HG03521 (cell line): ENCODE results near the gene STARD7.
"Not testable (repeated sequence)": the region's sequence is repeated elsewhere in the genome, so short reads cannot be mapped to it uniquely, and the experiment has no call there.

ENCODE experiments used
- ATAC-seq: cut with Tn5 transposase; IDR thresholded peaks from one replicate; pipeline ENCODE4 v1.9.1; 2021; ENCODE audit warnings: mild to moderate bottlenecking, moderate library complexity; ENCODE audit not compliant: unreplicated experiment

The STARD7 gene

DNA sequence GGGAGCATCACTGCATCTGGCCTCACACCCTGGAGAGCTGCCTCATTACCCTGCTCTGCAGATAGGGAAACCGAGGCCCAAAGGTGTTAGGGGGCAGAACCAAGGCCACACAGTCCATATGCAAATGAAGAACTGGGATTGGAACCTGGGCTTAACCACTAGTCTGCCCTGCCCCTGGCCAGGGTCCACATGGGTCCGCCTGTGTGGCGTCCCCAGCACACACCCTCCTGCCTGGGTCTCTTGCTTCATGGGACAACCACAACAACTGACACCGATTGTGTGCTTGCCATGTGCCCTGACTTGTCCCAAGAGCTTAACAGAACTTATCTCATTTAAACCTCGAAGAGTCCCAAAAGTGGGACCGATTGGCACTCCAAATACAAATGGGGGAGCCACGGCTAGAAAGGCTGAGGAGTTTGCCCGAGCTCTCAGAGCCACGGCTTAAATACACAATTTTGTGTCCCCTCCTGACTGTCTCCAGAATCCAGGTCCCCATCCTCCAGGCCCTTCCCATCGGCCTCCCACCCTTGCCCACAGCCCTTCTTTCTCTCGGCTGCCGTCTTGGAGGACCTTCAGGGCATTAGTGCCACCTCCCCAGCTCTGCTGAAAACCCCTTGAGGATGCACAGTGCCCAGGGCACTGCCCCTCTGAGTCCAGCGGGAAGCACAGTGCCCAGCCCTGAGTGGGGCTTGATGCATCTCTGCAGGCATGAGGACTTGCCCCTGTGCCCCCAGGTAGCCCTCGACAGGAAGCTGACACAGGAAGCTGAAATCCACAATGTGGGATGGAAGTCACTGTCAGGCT lies 57.6 kb downstream of the STARD7 start:
- no peak for ATAC-seq

- no peak for ATAC-seq
Observed at GRCh38 chr2:96150007-96150640, 58.5 kb downstream of the STARD7 start.

DNA sequence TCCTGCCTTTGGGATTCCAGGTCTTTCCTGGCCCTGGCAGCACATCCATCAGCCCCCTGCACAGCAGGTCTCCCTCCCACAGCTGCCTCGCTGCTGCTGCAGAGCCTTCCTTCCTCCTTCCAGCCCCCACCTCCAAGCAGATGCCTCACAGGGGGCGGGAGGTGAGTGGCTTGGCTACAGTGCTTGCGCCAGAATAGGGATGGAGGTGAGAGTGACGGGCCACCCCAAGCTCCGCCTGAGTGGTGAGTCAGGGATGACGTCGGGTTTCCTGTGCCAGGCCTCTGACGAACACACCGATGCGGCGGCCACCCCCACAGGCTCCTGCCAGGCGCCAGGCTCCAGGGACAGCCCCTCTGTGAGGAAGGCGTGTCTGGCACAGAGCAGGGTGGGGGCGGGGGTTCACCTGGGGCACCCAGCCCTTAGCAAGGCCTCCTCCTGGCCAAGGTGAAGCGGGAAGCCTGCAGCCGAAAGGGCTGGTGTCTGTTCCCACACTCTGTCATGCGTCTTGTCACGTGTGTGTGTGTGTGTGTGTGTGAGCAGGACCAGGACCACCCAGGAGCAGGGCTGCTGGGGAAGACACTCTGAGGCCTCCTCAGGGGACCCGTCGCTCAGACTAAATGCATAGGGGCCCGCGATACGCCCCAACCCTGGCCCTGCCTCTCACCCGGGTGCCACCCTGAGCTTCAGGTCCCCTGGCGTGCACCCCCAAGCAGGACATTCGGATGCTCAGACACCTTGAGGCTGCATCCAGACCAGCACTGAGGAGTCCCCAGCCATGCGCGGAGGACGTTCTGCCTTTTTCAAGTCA lies 60.0 kb downstream of the STARD7 start:
- ATAC-seq = peak; percentile 27

DNA sequence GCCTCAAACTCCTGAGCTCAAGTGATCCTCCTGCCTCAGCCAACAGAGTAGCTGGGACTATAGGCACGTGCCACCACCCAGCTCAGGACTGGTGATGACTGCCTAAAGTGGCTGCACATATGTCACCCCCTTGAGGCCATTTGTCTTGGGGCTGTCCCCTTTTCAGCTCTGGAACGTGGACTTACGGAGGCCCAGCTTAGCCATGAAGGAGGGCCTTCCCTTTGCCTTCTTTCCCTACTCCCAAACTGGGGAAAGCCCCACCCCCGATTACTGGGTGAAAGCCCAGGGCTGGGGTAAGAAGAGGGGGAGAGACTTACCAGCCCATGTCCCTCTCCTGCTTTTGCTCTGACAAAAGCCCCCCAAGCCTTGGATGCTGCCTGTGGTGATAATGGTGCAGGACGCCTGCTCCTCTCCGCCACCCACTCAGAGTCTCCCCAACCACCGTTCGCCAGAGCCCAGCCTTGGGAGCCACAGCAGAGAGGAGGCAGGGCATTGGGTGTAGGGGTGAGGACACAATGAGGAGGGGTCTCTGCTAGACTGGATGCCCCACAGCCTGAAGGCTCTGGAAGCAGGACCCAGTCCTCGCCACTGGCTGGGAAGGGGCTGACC lies 60.9 kb downstream of the STARD7 start:
- ATAC-seq = no peak

GRCh38 chr2:96146881-96147592 lies 61.6 kb downstream of the STARD7 start:
- no peak for ATAC-seq

DNA sequence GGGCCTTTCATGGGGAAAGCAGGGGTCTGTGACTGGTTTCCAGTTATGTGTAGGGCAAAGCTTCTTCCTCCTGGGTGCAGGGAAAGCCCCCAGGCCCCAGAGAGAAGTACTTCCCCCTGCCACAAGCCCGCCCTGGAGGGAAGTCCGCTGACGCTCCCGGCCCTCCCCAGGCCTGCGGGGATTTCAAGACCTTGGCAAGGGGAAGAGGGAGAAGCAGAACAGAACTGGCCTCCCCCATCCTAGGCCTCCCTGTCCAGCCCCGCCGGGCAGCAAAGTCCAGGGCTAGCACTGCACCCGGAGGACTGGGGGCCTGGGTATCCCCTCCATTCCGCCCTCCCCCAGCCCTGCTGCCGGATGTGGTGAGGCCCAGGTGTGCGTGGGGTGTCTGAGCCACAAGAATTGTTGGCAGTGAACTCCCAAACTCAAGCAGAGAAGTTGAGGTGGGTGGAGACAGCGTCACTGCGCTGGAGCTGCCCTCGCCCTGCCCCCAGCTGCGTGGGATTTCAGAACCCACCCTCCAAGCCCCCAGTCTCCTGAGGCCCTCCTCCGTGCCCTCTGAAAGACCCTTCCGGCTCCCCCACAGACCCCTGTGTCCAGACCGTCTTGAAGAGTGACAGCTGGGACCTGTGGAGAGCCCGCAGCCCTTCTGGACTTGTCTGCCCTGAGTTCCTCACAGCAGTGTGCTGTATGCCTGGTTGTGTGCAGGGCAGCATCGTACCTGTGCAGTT lies 62.3 kb downstream of the STARD7 start:
- ATAC-seq = peak; percentile 26

DNA sequence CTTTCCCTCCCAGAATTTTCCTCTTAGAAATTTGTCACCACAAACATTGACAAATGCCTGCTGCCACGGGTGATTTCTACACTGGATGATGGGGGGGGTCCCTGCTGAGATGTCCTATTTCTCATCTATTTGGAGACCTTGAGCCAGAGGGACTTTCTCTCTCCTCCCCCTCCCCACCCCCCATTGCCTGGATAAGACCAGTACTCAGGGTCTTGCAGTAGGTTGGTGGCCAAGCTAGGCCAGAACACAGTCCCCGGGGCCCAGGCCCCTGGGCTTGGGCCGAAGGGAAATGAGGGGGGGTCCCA lies 62.8 kb downstream of the STARD7 start:
- ATAC-seq = no peak

- peak; percentile 61 for ATAC-seq
Observed at GRCh38 chr2:96145036-96145847, 63.4 kb downstream of the STARD7 start, which contains the start of gene DUSP2. Gene DUSP2, minus strand, starts transcription at chr2:96145440. Its CDS starts 86 bp downstream, at chr2:96145354.

- ATAC-seq = no peak
Observed at GRCh38 chr2:96144481-96145035, 64.1 kb downstream of the STARD7 start.

DNA sequence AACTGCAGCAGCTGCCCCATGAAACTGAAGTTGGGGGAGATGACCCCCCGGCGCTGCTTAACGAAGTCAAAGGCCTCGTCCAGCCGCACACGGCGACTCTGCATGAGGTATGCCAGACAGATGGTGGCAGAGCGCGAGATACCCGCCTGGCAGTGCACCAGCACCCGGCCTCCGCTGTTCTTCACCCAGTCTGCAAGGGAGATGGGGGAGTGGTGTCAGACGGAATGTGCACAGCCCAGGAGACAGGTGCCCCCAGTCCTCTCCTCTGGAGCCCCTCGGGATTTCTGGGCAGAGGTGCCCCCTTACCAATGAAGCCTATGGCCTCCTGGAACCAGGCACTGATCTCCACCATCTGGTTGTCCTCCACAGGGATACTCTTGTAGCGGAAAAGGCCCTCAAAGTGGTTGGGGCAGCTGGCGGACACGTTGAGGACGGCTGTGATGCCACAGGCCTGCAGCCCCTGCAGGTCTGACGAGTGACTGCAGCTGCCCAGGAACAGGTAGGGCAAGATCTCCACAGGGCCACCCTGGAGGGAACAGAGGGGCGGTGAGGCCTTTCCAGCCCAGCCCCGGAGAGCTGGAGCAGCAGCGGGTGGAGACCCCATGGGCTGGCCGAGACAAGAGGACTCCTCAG lies 64.7 kb downstream of the STARD7 start:
- ATAC-seq = no peak

DNA sequence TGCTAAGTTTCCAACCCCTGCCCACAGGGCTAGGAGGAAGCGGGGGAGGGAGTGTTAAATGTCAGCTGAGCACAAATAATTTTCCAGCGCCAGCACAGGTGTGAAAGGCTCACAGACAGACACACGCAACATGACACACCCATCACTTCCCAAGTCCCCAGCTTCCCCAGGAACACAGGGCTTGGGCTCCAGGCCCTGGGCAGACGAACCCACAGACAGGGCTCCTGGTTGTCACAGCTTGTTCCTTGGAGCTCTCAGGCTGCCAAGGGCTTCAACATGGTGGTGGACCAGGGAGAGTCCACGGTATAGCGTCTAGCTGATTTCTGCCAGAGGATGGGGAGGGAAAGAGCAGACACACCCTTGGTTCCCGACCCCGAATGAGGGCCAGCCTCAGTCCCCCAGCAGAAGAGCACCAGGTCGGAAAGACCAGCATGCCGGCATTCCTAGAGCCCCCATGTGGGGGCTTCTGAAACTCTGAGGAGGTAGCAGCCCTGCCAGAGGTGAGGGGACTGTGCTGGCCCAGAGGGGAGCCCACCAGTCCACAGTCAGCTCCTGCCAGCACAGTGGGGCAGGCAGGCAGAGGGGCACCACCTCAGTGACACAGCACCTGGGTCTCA lies 65.3 kb downstream of the STARD7 start:
- no peak for ATAC-seq

GRCh38 chr2:96142217-96143113 lies 66.2 kb downstream of the STARD7 start:
- no peak for ATAC-seq

- not testable (repeated sequence) for ATAC-seq
Observed at GRCh38 chr2:96141624-96141967, 67.0 kb downstream of the STARD7 start.

GRCh38 chr2:96140941-96141623 lies 67.5 kb downstream of the STARD7 start:
- ATAC-seq = no peak

- ATAC-seq = no peak
Observed at GRCh38 chr2:96139181-96139758, 69.4 kb downstream of the STARD7 start.
